ENCODE results near the gene FAM168A. TPM values are rescaled to one million over a fixed set of nuclear protein-coding genes. Genes with fewer than 3 reads are reported as not detected.

FAM168A gene
- total and polyA plus RNA-seq, 2 donors (not counting 1 experiment from before 2014, with no cell fraction given): 16.3 to 23.8 TPM

DNA sequence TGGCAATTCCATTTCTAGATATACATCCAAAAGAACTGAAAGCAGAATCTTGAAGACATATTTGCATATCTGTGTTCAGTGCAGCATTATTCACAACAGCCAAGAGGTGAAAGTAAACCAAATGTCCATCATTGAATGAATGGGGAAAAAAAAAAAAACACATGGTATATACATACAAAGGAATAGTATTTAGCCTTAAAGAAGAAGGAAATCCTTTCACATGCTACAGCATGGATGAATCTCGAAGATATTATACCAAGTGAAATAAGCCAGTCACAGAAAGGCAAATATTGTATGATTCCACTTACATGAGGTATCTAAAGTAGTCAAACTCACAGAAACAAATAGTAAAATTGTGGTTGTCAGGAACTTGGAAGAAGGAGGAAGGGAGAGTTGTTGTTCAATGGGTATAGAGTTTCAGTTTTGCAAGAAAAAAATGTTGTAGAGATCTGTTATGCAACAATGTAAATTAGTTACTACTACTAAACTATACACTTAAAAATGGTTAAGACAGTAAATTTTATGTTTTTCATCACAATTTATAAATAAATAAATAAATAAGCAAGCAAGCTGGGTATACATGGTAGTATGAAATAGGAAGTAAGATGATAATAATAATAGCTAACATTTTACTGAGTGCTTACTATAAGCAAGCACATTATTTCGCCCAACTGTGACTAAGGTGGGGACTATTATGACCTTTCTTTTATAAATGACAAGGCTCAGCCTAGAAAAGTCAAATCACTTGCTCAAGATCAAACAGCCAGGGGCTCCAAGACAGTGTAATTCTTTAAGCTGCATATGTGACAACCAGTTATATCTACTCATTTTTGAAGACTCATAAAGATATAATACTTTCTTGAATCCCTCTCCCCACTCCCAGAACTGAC, 50.0 kb downstream of the FAM168A start:
- Histone ChIP-seq H3K79me2 (ENCODE audit: control insufficient read depth, insufficient read depth, low read length) (no peaks in the 10 kb centered on the region), H4K20me1 (ENCODE audit: control insufficient read depth, extremely low read depth, insufficient read depth, low read length) (no peaks in the 10 kb centered on the region), H3K36me3 (ENCODE audit: control insufficient read depth, insufficient read depth, low read length) (no peaks in the 10 kb centered on the region), H3K27ac (ENCODE audit: insufficient read depth, low read length) (no peak overlapping the region), H3K4me3 (replicated peaks in 1 of 4; ENCODE audit: control extremely low read depth in 1 of 4, insufficient read depth in 1 of 4, low read depth in 3 of 4, low read length in 4 of 4) (no peak overlapping the region), H3K4me1 (ENCODE audit: control insufficient read depth, extremely low read depth, insufficient read depth, low read length) (no peaks in the 10 kb centered on the region), H3K27me3 (ENCODE audit: control insufficient read depth, insufficient read depth, low read length) (no peaks in the 10 kb centered on the region), H3K9me3 (ENCODE audit: control insufficient read depth, insufficient read depth, low read depth, low read length) (no peaks in the 10 kb centered on the region), H2AFZ (ENCODE audit: low read length) (no peak overlapping the region), H3K4me2 (ENCODE audit: extremely low read depth, insufficient read depth, low read length) (no peak overlapping the region), H3K9ac (ENCODE audit: insufficient read depth, low read length) (no peak overlapping the region)
- TF ChIP-seq EZH2 (IDR thresholded peaks at IDR 0.05; ENCODE audit: low read length, missing control alignments): no peak
- TF ChIP-seq, protein P1, sequence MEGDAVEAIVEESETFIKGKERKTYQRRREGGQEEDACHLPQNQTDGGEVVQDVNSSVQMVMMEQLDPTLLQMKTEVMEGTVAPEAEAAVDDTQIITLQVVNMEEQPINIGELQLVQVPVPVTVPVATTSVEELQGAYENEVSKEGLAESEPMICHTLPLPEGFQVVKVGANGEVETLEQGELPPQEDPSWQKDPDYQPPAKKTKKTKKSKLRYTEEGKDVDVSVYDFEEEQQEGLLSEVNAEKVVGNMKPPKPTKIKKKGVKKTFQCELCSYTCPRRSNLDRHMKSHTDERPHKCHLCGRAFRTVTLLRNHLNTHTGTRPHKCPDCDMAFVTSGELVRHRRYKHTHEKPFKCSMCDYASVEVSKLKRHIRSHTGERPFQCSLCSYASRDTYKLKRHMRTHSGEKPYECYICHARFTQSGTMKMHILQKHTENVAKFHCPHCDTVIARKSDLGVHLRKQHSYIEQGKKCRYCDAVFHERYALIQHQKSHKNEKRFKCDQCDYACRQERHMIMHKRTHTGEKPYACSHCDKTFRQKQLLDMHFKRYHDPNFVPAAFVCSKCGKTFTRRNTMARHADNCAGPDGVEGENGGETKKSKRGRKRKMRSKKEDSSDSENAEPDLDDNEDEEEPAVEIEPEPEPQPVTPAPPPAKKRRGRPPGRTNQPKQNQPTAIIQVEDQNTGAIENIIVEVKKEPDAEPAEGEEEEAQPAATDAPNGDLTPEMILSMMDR (conservative IDR thresholded peaks at IDR 0.05 in 1 of 2, IDR thresholded peaks at IDR 0.05 in 1 of 2; ENCODE audit: low read depth in 1 of 2, low read length in 2 of 2): no peak
- DNase-seq (ENCODE audit: low read depth in 2 of 2): no peak

DNA sequence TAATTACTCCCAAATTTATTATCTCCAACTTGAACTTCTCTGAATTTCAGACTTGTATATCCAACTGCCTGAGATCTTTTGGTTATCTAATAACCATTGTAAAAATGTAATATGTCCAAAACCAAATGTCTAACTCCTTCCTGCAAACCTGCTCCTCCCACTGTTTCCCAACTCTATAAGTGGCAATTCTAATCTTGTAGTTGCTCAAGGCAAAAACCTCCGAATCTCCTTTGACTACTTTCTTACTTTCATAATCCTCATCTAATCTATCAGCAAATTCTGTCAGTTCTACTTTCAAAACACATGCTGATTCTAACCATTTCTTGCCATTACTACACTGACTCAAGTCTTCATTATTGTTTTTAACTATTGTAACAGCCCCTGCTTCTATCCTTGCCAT, 55.7 kb downstream of the FAM168A start:
- no peaks in the 10 kb centered on the region for H3K9me3 ChIP-seq (ENCODE audit: control insufficient read depth, insufficient read depth, low read depth, low read length)
- no peak overlapping the region for H3K4me2 ChIP-seq (ENCODE audit: extremely low read depth, insufficient read depth, low read length)
- peak in 1 of 2 donors; percentile 34 for DNase-seq (ENCODE audit: low read depth in 2 of 2)
- no peaks in the 10 kb centered on the region for H3K27me3 ChIP-seq (ENCODE audit: control insufficient read depth, insufficient read depth, low read length)
- H2AFZ ChIP-seq (ENCODE audit: low read length): no peak overlapping the region
- H3K9ac ChIP-seq (ENCODE audit: insufficient read depth, low read length): no peak overlapping the region
- H3K4me1 ChIP-seq (ENCODE audit: control insufficient read depth, extremely low read depth, insufficient read depth, low read length): no peaks in the 10 kb centered on the region
- no peaks in the 10 kb centered on the region for H3K36me3 ChIP-seq (ENCODE audit: control insufficient read depth, insufficient read depth, low read length)
- no peaks in the 10 kb centered on the region for H3K79me2 ChIP-seq (ENCODE audit: control insufficient read depth, insufficient read depth, low read length)
- no peak overlapping the region for H3K27ac ChIP-seq (ENCODE audit: insufficient read depth, low read length)
- H3K4me3 ChIP-seq (replicated peaks in 1 of 4; ENCODE audit: control extremely low read depth in 1 of 4, insufficient read depth in 1 of 4, low read depth in 3 of 4, low read length in 4 of 4): no peak overlapping the region
- no peaks in the 10 kb centered on the region for H4K20me1 ChIP-seq (ENCODE audit: control insufficient read depth, extremely low read depth, insufficient read depth, low read length)
- TF ChIP-seq, protein P1 (conservative IDR thresholded peaks at IDR 0.05 in 1 of 2, IDR thresholded peaks at IDR 0.05 in 1 of 2; ENCODE audit: low read depth in 1 of 2, low read length in 2 of 2): no peak
- no peak for TF ChIP-seq EZH2 (IDR thresholded peaks at IDR 0.05; ENCODE audit: low read length, missing control alignments)

DNA sequence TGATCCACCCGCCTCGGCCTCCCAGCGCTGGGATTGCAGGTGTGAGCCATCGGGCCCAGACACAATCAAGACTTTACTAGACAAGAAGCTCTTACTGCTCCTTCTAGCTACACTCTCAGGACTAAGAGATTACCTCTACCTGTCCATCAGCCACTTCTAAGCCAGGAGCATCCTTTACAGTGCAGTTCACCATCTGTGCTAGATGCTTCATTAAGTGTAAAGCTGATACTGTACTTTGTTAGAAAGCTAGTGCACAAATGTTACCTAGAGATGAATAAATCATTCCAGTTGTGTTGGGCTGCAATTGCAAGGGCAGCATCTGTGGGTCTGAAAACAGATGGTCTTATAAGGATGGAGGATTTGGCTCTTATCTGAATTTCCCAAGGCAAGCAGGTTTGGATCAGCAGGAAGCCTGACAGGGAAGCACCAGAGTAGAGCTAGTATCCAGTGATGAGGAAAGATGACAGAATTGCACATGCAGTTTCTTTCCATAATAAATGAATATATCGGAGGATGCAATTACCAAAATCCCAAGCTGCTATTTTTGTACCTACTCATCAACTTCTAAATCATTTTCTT, 58.3 kb downstream of the FAM168A start:
- Histone ChIP-seq H3K4me2 (ENCODE audit: extremely low read depth, insufficient read depth, low read length) (no peak overlapping the region), H3K27ac (ENCODE audit: insufficient read depth, low read length) (no peak overlapping the region), H3K27me3 (ENCODE audit: control insufficient read depth, insufficient read depth, low read length) (no peaks in the 10 kb centered on the region), H4K20me1 (ENCODE audit: control insufficient read depth, extremely low read depth, insufficient read depth, low read length) (no peaks in the 10 kb centered on the region), H3K9ac (ENCODE audit: insufficient read depth, low read length) (no peak overlapping the region), H3K4me1 (ENCODE audit: control insufficient read depth, extremely low read depth, insufficient read depth, low read length) (no peaks in the 10 kb centered on the region), H3K36me3 (ENCODE audit: control insufficient read depth, insufficient read depth, low read length) (no peaks in the 10 kb centered on the region), H3K79me2 (ENCODE audit: control insufficient read depth, insufficient read depth, low read length) (no peaks in the 10 kb centered on the region), H3K9me3 (ENCODE audit: control insufficient read depth, insufficient read depth, low read depth, low read length) (no peaks in the 10 kb centered on the region), H2AFZ (ENCODE audit: low read length) (no peak overlapping the region), H3K4me3 (replicated peaks in 1 of 4; ENCODE audit: control extremely low read depth in 1 of 4, insufficient read depth in 1 of 4, low read depth in 3 of 4, low read length in 4 of 4) (no peak overlapping the region)
- no peak for DNase-seq (ENCODE audit: low read depth in 2 of 2)
- TF ChIP-seq EZH2 (IDR thresholded peaks at IDR 0.05; ENCODE audit: low read length, missing control alignments): no peak
- TF ChIP-seq, protein P1 (conservative IDR thresholded peaks at IDR 0.05 in 1 of 2, IDR thresholded peaks at IDR 0.05 in 1 of 2; ENCODE audit: low read depth in 1 of 2, low read length in 2 of 2): no peak
